Esophagus muscularis mucosa (tissue), 3 donors: ENCODE results near the gene PEX14.

Source experiments
- POLR2AphosphoS5 ChIP-seq, 2 donors: sonication (generic); formaldehyde crosslinking; IDR thresholded peaks; one replicate each; pipeline ENCODE4 v1.6.1; 2017; ENCODE audit warnings: antibody characterized with exemption in 2 of 2
- TF ChIP-seq, protein P1 (sequence below), 3 experiments: fragments of 200-600 bp in 2 of 3; fragments of 450-650 bp in 1 of 3; sonication (generic) in 2 of 3; IDR thresholded peaks; one replicate each; pipeline ENCODE4 v1.5.1; 2017 to 2019; ENCODE audit warnings: antibody characterized with exemption in 3 of 3, mild to moderate bottlenecking in 2 of 3, moderate library complexity in 1 of 3

DNA sequence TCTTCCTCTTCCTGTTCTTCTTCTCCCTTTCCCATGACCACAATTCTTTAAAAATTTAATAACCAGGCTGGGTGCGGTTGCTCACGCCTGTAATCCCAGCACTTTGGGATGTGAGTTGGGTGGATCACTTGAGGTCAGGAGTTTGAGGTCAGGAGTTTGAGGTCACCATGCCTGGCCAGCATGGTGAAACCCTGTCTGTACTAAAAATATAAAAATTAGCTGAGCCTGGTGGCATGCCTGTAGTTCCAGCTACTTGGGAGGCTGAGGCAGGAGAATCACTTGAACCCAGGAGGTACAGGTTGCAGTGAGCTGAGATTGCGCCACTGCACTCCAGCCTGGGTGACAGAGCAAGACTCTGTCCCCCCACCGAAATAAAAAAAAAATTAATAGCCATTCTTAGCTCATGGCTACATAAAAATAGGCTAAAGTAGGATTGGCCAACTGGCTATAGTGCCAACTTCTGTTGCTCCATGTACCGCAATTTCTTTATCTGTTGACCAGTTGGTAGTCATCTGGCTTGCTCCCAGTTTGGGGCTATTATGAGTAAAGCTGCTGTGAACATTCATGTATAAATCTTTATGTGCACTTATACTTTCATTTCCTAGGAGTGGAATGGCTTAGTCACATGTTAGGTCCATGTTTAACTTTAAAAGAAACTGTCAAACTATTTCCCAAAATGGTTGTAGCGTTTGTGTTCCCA, 136.3 kb downstream of the PEX14 start:
- no peak for TF ChIP-seq POLR2AphosphoS5 (IDR thresholded peaks at IDR 0.05)
- TF ChIP-seq, protein P1, sequence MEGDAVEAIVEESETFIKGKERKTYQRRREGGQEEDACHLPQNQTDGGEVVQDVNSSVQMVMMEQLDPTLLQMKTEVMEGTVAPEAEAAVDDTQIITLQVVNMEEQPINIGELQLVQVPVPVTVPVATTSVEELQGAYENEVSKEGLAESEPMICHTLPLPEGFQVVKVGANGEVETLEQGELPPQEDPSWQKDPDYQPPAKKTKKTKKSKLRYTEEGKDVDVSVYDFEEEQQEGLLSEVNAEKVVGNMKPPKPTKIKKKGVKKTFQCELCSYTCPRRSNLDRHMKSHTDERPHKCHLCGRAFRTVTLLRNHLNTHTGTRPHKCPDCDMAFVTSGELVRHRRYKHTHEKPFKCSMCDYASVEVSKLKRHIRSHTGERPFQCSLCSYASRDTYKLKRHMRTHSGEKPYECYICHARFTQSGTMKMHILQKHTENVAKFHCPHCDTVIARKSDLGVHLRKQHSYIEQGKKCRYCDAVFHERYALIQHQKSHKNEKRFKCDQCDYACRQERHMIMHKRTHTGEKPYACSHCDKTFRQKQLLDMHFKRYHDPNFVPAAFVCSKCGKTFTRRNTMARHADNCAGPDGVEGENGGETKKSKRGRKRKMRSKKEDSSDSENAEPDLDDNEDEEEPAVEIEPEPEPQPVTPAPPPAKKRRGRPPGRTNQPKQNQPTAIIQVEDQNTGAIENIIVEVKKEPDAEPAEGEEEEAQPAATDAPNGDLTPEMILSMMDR (IDR thresholded peaks at IDR 0.05) = no peak
